MM.1S (cell line): ENCODE measurements around the gene ARID1A.

Experiments
- EZH2 ChIP-seq: fragments of 300-600 bp; sonication (generic); optimal IDR thresholded peaks from 2 replicates; pipeline ENCODE3; 2017; ENCODE audit warnings: low read depth, mild to moderate bottlenecking, antibody characterized with exemption, low read length, mixed read lengths
- EZH2phosphoT487 ChIP-seq: fragments of 300-600 bp; sonication (generic); IDR thresholded peaks from 2 replicates; pipeline ENCODE4 v1.6.1; 2018; ENCODE audit warnings: antibody characterized with exemption, low read length
- TF ChIP-seq, protein P1 (sequence below): fragments of 300-600 bp; sonication (generic); IDR thresholded peaks from 2 replicates; pipeline ENCODE4 v1.5.1; 2016; ENCODE audit warnings: antibody characterized with exemption, low read length, mixed read lengths

DNA sequence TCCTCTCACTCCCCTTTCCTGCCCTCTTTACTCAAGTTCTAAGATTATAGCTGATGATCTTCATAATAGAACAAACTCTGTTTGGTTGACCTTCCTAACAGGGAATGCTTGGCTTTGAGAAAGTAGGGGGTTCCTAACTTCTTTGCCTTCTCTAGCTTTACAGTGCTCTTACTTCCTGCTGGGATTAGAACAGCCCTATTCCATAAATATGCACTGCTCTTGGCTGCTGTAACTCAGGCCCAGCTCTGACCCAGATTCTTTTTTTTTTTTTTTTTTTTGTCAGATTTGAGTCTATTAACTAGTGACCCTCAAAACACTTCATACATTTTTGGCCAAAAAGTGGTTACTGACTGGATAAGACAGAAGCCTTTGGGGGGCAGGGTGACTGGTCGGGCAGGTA lies 52.5 kb downstream of the ARID1A start:
- TF ChIP-seq, protein P1, sequence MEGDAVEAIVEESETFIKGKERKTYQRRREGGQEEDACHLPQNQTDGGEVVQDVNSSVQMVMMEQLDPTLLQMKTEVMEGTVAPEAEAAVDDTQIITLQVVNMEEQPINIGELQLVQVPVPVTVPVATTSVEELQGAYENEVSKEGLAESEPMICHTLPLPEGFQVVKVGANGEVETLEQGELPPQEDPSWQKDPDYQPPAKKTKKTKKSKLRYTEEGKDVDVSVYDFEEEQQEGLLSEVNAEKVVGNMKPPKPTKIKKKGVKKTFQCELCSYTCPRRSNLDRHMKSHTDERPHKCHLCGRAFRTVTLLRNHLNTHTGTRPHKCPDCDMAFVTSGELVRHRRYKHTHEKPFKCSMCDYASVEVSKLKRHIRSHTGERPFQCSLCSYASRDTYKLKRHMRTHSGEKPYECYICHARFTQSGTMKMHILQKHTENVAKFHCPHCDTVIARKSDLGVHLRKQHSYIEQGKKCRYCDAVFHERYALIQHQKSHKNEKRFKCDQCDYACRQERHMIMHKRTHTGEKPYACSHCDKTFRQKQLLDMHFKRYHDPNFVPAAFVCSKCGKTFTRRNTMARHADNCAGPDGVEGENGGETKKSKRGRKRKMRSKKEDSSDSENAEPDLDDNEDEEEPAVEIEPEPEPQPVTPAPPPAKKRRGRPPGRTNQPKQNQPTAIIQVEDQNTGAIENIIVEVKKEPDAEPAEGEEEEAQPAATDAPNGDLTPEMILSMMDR = no peak
- TF ChIP-seq EZH2 (no peak), EZH2phosphoT487 (no peak)
